ENCODE measurements around the gene DNAJC15. TPM values are rescaled to one million over a fixed set of nuclear protein-coding genes. Genes with fewer than 3 reads are reported as not detected.

The DNAJC15 gene
- total RNA-seq, 1 experiment from 2014 or later, result 10.8 TPM

DNA sequence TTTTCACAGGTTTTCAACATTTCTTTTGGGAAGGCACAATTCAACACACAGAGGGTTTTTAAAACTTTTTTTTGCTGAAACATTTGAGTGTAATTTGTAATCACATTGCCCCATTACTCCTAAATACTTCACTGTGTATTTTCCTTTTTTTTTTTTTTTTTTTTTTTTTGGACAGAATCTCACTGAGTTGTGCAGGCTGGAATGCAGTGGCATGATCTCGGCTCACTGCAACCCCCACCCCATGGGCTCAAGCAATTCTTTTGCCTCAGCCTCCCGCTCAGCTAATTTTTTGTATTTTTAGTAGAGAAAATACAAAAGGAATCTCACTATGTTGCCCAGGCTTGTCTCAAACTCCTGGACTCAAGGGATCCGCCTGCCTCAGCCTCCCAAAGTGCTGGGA is 14.8 kb upstream of the DNAJC15 start:
- Histone ChIP-seq H2AFZ (ENCODE audit: low read depth, low read length, poor library complexity, severe bottlenecking) (no peak overlapping the region), H3K9ac (ENCODE audit: low read length) (no peak overlapping the region), H3K9me2 (ENCODE audit: insufficient read depth) (no peaks in the 10 kb centered on the region), H4K20me1 (ENCODE audit: insufficient read depth) (no peaks in the 10 kb centered on the region), H3K27ac (ENCODE audit: low read depth, low read length) (no peak overlapping the region), H3K36me3 (ENCODE audit: control insufficient read depth in 1 of 2, insufficient read depth in 2 of 2, low read length in 2 of 2) (no peaks in the 10 kb centered on the region), H3K4me3 (replicated peaks in 1 of 2; ENCODE audit: low read depth in 1 of 2, low read length in 2 of 2) (no peak overlapping the region), H3K4me2 (ENCODE audit: low read length) (no peak overlapping the region), H3K79me2 (ENCODE audit: insufficient read depth, low read length) (no peaks in the 10 kb centered on the region), H3K4me1 (ENCODE audit: control insufficient read depth in 1 of 2, insufficient read depth in 2 of 2, low read length in 2 of 2) (no peaks in the 10 kb centered on the region), H3K27me3 (ENCODE audit: insufficient read depth, low read length) (no peaks in the 10 kb centered on the region), H3K9me3 (ENCODE audit: control insufficient read depth in 1 of 2, insufficient read depth in 1 of 2, low read depth in 1 of 2, low read length in 2 of 2) (no peaks in the 10 kb centered on the region)
- ATAC-seq (no peak), DNase-seq (ENCODE audit: low read depth, low spot score) (no peak)
- ChIA-PET CTCF (no interaction called here), RAD21 (ENCODE audit: low non-redundant PET in 1 of 2, low total read pairs in 2 of 2, uncharacterized antibody in 2 of 2, unreplicated experiment in 2 of 2) (no interaction called here), POLR2A (no interaction called here)
- BruUV-seq (replicated peaks), result no TSS peak
- TF ChIP-seq TCF7L2 (IDR thresholded peaks at IDR 0.05; ENCODE audit: borderline replicate concordance, extremely low read depth, insufficient read depth, insufficient read length), result no peak
- TF ChIP-seq, protein P1, sequence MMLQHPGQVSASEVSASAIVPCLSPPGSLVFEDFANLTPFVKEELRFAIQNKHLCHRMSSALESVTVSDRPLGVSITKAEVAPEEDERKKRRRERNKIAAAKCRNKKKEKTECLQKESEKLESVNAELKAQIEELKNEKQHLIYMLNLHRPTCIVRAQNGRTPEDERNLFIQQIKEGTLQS (IDR thresholded peaks at IDR 0.05), result no peak
- no peak for TF ChIP-seq FOSL1 (IDR thresholded peaks at IDR 0.05; ENCODE audit: low read depth)
- no peak for TF ChIP-seq CEBPB (IDR thresholded peaks at IDR 0.05; ENCODE audit: low read depth)
- TF ChIP-seq ZNF274 (IDR thresholded peaks at IDR 0.05; ENCODE audit: low read depth, low read length), result no peak
- TF ChIP-seq, protein P2, sequence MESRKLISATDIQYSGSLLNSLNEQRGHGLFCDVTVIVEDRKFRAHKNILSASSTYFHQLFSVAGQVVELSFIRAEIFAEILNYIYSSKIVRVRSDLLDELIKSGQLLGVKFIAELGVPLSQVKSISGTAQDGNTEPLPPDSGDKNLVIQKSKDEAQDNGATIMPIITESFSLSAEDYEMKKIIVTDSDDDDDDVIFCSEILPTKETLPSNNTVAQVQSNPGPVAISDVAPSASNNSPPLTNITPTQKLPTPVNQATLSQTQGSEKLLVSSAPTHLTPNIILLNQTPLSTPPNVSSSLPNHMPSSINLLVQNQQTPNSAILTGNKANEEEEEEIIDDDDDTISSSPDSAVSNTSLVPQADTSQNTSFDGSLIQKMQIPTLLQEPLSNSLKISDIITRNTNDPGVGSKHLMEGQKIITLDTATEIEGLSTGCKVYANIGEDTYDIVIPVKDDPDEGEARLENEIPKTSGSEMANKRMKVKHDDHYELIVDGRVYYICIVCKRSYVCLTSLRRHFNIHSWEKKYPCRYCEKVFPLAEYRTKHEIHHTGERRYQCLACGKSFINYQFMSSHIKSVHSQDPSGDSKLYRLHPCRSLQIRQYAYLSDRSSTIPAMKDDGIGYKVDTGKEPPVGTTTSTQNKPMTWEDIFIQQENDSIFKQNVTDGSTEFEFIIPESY (IDR thresholded peaks at IDR 0.05; ENCODE audit: extremely low read depth, insufficient replicate concordance, low read length), result no peak
- TF ChIP-seq EZH2 (IDR thresholded peaks at IDR 0.05), result no peak
- TF ChIP-seq ZFX (IDR thresholded peaks at IDR 0.05), result no peak
- TF ChIP-seq EGR1 (IDR thresholded peaks at IDR 0.05; ENCODE audit: low read depth), result no peak
- TF ChIP-seq POLR2AphosphoS5 (IDR thresholded peaks at IDR 0.05; ENCODE audit: low read depth, low read length), result no peak
- no peak for TF ChIP-seq JUND (IDR thresholded peaks at IDR 0.05)
- TF ChIP-seq POLR2A (IDR thresholded peaks at IDR 0.05; ENCODE audit: borderline replicate concordance, extremely low read depth, insufficient read depth, insufficient read length), result no peak
- intact Hi-C loops (cut with micrococcal nuclease), result no loop called here

Data from HCT116 (cell line).